Subcutaneous adipose tissue (tissue), 4 donors: Measurements from ENCODE around the gene FUT3. TPM values are rescaled to one million over a fixed set of nuclear protein-coding genes. Genes with fewer than 3 reads are reported as not detected.

Experiments used
- CTCF ChIP-seq: fragments of 450-650 bp; IDR thresholded peaks from one replicate; pipeline ENCODE4 v1.5.1; 2016; ENCODE audit warnings: low read depth, mild to moderate bottlenecking, control low read depth, antibody characterized with exemption, moderate library complexity
- total RNA-seq, 4 donors: library from RNA; depleted of rRNA; stranded (reverse); fragments of >200 nt; gene quantifications; one replicate each; pipeline ENCODE4 v1.1.0, GENCODE V29; 2016

The FUT3 gene
- total RNA-seq, 4 donors from 2014 or later = not detected

DNA sequence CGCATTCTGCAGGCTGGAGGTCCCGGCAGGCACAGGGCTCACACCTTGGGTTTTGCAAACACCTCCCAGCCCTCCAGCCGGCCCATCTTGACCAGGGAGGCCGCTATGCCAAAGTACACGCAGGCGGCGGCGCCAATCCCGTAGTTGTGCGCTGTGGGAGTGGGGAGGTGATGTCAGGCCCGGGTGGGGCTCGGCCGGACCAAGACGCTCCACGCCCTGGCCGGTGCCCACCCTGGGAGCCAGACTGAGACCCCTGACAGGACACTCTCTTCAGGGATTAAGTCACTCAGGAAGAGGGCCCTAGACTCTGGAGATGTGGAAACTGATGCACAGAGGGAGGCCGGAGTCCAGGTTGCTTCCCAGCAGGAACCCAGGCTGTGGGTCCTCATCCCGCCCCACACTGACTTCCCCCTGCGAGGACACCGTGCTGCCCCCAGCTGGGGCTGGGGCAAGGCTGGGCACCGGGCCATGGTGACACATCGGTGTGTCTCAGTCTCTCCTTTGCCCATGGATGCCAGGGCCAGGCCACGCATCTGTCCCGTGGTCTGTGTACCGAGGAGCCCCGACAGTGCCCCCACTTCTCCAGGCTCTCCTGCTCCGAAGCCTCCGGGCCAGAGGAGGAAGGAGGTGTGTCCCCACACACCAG, 43.6 kb upstream of the FUT3 start:
- no peak for TF ChIP-seq CTCF

- no peak for TF ChIP-seq CTCF
These were observed 42.9 kb upstream of the FUT3 start for GRCh38 chr19:5893907-5894703.

DNA sequence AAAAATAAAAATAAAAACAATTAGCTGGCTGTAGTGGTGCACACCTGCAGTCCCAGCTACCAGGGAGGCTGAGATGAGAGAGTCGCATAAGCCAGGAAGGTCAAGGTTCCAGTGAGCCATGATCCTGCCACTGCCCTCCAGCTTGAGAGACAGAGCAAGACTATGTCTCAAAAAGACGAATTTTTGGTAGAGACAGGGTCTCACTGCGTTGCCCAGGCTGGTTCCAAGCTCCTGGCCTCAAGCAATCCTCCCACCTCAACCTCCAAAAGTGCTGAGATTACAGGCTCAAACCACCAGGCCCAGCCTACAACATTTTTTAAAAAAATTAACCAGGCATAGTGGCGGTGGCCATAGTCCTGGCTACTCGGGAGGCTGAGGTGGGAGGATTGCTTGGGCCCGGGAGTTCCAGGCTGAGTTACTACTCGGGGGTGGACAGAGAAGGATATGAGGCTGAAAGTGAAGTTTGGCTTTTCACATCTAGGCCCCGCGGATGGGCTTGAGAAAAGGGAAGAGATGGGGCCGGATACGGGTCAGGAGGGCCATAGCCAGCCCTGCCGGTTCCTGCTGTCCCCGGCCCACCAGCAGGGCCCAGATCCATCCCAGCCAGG, 42.2 kb upstream of the FUT3 start:
- TF ChIP-seq CTCF = no peak

DNA sequence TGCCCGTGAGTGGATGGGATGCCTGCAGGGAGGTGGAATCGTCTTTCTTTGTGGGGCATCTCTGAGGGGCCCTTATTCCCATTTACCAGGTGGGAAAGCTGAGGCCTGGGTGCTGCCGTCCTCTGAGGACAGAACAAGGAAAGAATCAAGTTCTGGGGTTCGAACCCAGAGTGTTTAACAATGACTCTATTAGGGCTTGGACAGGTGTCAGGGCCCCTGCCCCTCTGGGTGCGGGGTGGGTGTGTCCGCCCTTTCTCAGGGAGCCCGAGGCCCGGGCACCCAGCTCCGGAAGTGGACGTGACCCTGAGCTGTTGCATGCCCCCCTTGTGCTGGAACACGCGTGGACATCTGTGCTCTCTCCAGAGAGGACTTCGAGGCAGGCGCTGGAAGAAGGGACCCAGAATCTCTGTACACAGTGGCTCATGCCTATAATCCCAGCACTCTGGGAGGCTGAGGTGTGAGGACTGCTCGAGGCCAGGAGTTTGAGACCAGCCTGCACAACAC, 41.6 kb upstream of the FUT3 start:
- TF ChIP-seq CTCF = no peak

DNA sequence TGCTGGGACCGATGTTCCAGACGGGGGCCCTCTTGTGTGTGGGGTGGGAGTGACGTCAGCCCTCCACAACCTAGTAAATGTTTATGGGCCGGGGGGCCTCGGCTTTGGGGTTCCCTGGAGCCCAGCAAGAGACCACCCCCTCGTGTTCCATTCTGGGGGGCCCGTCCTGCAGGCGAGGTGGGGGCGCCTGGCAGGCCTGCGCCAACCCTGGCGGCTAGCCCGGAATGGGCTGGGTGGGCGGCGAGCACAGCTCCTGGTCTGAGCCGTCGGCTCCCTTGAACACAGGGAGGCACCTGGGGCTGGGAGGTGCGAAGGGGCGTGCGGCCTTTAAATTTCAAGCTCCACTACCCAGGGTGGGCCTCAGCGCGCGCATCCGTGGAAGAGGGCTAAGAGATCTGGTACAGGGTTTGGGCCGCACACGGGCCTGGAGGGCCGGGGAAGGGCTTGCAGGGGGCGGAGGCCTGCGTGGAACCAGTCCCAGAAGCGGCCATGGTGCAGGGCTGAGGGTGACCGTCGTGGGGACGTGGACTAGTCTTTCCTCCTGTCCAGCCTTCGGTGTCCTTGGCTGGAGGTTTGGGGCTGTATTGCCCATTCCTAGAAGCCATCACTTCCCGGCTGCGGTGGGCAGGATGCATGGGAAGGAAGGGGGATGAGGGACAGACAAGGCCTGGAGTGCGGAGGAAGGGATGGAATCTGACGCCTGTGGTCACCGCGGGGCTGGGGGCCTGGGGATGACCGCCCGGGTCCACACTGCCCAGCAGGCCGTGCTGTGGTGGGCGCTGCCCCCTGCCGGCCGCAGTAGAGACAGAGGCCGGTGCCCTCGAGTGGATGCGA, 40.9 kb upstream of the FUT3 start:
- no peak for TF ChIP-seq CTCF

DNA sequence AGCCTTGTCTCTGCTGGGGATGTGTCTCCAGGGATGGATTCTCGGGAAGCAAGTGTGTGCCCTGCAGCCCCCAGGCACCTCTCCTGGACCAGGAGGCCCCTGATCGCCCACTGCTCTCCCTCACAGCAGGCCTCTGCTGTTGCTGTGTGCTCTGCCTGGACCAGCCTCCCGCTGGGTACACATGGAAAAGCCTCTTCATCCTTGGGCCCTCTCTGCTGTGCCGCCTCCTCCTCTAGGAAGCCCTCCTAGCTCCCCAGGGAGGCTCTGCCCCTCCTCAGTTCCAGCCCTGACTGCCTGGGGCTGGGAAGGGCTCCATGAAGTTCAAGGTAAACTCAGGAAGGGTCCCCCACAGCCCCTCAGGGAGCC, 40.3 kb upstream of the FUT3 start:
- no peak for TF ChIP-seq CTCF
